HG02885 (cell line): ENCODE measurements around the gene VILL.

Experiments
- ATAC-seq: cut with Tn5 transposase; IDR thresholded peaks from one replicate; pipeline ENCODE4 v1.9.1; 2021; ENCODE audit warnings: mild to moderate bottlenecking; ENCODE audit not compliant: unreplicated experiment, poor library complexity

Gene VILL

DNA sequence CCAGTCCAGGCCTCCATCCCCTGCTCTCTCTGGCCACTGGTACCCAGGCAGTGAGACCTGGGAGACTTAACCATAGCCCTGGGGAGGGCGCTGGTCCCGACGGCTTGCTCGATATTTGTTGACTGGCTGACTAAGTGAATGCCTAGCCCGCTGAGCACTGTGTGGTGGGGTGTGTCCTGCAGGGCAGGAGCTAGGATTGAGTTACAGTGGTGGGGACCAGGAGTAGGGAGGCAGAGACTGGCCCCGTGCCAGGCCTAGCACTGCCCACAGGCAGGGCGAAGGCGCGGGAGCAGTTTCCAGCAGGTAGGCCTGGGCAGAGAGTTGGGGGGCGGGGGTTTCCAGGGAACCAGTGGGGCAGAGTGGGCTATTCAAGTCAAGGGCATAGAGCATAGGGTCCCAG lies at the start of gene VILL:
TSS of gene VILL (plus strand) at position 260 of the 400 bp plus-strand sequence. CDS start 2,887 bp downstream, outside the sequence.
- ATAC-seq = no peak

DNA sequence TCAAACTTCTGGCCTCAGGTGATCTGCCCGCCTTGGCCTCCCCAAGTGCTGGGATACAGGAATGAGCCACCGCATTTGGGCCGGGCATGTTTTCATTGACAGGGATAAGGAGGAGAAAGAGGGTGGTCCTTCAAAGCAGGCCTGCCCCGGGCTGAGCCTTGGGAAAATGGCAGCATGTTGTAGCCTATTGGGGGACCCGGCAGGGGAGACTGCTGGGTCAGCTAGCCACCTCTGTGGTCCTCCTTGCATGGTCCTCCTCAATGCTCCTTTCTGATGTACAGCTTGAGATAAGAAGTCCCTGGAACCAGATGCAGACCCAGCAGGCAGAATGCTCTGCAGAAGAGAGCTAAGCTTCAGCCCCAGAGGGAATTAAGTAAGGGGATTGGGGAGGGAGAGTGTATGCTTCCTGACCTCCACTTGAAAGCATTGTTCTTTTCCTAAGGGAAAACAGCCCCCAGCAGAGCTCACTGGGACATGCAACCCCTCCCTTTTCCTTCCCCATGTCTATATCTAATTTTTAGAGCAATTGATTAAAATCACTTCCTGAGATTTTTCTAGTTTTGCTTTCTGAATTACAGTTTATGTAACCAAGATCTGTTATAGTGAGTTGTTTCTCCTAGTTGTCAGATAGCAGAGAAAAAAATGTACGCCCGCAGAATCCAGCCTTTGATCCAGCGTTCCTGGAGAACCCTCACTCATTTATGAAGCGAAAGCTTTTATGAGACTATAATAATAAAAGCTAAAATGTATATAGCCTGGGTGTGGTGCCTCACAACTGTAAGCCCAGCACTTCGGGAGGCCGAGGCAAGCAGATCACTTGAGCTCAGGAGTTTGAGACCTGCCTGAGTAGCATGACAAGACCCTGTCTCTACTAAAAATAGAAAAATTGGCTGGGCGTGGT lies 48.7 kb upstream of the VILL start:
- no peak for ATAC-seq

DNA sequence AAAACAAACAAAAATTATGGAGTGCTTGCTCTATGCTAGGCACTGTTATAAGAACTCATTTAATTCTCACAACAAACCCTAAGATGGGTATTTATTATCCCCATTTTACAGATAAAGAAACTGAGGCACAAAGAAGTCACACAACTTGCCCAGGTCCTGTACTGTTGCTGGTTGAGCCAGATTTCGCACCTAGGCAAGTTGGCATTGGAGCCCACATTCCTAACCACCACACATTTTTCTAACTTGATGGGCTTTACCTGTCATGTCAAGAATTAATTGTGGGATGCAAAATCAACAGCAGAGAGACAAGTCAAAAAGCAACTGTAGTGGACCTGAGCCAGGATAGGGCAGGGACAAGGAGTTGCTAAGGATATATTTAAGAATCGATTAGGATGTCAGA lies 47.9 kb upstream of the VILL start:
- no peak for ATAC-seq

DNA sequence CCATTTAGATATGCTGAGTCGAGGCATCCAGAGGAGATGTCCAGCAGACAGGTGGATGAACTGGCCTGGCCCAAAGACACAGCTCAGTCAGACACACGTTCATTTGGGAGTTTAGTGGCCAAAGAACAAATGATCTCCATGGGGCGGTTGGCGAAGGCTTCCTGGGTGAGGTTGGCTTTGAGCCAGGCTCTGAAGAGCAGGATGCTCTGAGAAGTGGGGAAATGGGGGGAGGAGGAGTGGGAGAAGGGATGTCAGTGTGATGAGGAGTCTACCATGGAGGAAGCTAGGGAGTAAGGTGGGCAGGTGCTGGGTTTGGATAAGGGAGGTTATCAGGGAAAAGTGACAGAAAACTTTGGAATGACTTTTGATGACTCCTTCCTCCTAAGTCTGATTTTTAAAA lies 47.5 kb upstream of the VILL start:
- ATAC-seq = no peak

DNA sequence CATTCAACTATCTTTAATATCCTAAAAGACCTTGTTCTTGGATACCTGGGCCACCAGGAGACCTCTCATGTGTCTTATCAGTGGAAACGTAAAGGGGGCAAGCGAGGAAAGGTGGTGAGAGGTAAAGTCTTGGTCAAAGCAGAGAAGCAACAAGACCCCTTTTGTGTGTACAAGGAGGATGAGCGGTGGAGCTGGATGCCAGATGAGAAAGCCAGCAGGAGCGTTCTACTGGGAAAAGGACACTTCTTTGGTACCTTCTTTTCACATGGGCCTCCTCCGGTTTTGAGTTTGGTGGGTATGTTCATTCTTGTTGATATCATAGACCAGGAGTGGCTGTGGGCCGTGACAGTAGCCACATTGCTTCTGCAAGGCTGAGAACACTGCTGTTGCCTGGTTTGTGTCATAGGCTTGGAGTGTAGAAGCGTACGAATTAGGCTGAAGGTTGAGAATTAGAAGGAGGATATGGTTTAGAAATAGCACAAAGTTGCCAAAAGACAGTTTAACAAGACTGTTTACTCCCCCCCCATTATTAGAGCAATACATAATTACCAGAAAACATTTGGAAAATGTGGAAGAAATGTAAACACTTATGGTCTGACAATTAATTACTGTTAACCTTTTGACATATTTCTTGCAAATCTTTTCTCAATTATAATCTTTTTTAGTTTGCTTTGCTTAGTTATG lies 46.8 kb upstream of the VILL start:
- ATAC-seq = no peak

DNA sequence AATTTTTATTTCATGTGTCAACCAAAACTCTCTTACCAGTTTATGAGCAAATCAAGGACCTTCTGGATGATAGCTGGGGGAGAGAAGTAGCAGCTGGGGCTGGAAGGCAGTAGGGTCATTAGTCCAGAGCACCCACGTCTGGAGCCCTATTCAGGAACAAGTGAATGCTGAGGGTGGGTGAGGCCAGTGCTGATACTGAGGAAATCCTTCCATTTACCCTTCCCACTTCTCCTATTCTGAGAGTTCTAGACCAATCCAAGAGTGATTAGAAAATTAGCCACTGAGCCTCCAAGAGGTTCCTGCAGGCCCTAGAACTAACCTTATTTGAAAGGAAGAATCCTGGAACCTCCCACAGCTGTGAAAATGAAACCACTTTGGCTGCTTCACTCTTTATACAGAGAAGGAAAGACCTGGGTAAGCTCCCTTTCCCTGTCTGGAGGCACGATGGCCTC lies 46.2 kb upstream of the VILL start:
- no peak for ATAC-seq

DNA sequence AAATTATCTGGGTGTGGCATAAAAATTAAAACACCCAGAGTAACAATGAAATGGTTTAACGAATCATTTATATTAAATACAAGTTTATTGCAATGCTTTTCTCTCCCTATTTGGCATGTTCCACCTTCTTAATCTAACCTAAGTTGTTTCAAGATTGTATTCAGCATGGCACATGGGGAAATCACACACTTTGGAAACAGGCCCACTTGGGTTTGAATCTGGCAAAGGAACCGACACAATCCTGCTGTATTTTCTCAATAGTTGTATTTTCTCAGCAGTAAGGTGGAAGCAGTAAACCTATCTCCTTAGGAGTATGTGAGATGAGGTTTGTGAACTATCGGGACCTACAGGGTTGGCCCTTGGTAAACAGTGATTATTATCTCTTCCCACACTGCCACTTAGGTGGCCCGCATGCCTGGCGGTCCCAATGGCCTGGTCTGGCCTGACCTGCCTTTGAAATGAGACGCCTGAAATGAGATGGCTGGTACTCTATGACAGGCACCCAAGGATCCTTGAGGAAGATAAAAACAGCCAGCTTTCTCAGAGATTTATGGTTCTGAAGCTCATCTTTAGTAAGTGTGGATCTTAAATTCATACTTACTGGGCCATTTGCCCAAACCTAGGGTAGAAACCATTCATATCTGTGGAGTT lies 45.3 kb upstream of the VILL start:
- no peak for ATAC-seq

DNA sequence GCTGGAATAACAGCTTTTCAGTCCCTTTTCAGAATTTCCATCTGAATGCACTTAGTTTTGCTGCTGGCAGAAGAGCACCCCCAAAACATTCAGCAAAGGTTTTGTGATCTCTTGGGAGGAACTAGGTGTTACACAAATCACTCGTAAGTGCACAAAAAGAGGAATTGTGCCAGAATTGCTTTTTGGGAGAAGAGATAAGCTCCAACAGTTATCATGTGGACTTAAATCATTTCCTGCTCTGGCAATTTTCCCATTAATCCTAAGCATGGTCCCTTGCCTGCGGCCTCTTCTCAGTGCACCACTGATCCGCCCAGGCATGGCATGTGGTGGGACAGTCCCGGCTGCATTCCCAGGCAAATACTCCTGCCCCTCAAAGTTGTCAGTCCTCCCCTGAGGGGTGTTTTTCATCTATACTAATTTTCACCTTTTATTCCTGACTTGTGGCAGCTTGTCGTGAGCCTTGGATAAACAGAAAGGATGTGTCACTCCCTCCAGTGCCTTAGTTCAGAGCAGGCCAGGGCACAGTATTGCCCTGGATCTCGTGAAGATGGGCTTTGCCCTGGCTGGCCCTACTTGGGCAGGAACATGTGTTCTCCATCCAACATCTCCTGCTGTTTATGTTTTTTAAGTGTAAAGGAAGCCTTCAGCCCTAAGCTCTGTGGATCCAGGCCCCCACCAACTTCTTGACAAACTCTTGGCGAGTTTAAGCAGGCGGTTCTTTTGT lies 44.6 kb upstream of the VILL start:
- ATAC-seq = no peak

DNA sequence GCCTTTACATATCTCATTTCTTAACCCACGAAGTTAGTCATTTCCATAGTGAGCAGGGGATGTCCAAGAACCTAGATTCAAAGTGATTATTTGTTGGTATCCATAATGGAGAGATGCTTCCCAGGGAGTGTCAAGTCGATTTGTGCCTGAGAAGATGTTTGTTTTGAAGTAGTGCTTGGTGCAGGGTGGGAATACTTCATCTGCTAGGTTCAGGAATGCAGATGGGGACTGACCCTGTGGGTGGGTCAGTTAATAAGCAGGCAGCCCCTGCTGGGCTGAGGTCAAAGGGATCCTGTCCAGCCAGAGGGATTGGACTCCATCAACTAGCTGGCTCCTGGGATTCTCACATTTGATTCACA lies 44.1 kb upstream of the VILL start:
- no peak for ATAC-seq

DNA sequence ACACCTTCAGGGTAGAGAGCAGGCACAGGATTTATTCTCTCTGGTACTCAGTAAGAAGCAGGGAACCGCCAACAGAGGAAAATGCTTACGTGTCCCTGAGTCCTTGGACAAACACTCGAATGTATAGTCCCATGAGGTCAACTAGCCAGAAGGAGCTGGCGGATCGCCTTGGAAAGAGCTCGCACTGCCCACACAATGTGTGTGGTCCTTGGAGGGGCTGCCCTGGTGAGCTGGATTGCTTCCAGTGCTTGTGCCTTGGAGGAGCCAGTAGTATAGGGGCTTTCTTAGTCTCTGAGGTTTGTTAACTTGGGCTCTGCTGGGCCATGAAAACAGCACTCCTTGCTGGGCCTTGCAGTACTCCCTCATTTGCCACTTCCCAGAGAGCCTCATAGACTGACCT lies 40.7 kb upstream of the VILL start:
- ATAC-seq = no peak

DNA sequence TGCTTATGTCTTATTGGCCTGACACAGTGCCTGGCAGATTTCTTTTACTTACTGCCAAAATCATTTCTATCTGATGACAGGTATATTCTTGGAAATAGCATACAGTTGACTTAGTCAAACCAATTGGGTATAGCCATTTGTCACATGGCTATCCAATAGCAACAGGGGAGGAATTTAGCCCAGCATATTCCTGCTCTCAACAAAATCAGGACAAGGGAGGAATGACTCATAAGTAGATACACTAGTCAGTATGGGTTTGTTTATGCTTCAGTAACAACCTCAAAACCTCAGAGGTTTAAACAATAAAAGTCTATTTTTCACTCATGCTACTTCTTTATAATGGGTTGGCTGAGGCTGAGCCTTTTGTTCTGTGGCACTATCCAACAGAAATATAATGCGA lies 38.0 kb upstream of the VILL start:
- ATAC-seq = no peak

DNA sequence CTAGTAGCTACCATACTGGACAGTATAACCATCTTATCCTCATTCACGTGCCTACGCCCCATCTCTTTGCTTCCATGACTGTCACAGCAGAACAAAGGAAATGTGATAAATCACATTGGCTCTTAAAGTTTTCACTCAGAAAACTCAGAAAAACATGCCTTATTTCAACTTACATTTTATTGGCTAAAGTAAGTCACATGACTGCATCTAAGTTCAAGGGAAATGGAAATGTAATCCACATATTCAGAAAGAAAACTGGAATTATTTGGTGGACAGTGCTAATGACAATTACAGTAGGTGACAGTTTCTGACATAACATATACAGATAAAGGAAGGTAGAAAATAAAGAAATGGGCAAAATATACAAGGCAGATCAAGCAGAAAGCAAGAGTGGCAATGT lies 37.4 kb upstream of the VILL start:
- no peak for ATAC-seq

DNA sequence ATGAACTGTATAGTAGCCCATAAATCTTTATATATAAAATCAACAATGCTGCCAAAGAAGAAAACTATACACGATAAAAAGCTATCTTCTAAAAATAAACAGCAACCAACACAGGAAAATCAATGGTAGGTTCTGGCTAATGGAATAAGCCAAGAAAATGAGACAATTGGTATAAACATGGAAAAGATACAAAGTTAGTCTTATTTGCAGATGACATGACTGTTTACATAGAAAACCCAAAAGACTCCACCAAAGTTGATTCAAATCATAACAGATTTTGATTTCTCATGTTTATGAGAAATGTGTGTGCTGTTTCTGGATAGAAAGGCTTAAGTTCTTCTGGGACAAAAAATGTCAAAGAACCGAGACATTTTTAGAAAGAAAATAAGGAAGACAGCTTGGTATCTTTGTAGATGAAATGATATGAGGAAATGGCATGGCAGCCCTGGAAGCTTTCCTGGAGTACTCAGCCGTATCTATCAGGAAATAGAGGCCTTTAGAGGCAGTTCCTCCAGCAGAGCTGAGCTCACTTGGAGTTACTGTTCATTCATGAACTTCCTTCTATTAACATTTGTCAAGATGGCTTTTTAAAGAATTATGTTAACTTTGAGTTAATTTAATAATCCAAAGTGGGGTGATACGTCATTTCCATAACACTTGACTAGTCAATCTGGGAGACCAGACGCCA lies 36.7 kb upstream of the VILL start:
- no peak for ATAC-seq

DNA sequence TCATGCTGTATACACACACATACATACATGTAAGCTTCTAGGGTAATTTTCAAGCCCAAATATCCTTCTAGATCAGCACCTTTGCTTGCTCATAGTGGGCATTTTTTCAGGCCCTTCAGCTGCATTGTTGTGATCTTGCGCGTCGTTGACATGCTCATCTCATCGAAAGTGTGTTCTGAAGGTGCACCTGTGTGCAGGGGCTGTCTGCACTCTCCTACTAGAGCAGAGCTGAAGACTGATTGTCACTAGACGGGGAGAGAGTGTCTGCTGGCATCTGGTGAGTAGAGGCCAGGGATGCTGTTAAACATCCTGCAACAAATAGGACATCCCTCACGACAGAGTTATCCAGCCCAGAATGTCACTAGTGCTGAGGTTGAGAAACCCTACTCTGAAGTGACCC lies 35.7 kb upstream of the VILL start:
- ATAC-seq = no peak

DNA sequence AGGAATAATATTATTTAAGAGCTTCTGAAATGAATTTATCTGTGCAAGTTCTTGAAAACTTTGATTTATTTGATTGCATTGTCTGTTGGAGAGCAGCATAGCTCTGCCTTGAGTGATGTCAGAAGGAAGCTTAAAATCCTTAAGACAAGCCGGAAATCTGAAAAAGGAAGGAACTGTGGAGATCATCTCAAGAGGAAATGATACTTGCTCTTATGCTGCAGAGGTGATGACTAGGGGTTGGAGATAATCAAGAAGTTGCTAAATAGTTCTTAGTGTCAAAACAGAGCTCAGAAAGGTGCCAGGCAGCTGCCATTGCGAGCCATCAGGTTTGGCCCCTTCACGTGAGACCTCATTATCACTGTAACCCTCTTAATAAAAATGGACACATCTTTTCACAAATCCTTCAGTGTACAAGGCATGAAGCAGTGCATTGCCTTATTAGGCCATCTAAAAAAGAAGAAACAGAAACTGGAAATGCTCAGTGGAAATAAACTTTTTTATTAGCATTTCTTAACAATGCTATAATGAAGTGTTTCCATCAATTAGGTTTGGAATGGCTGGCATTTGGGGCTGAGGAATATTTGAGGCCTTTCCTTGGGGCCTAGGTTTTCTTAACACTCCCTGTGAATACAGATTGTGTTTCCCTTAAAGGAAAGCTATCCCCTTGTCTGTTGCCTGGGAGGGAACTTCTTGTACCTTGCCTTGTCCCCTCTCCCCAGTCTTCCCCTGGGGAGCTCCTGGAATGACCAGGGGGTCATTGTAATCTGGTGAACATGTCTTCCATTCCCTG lies 34.5 kb upstream of the VILL start:
- ATAC-seq = no peak

DNA sequence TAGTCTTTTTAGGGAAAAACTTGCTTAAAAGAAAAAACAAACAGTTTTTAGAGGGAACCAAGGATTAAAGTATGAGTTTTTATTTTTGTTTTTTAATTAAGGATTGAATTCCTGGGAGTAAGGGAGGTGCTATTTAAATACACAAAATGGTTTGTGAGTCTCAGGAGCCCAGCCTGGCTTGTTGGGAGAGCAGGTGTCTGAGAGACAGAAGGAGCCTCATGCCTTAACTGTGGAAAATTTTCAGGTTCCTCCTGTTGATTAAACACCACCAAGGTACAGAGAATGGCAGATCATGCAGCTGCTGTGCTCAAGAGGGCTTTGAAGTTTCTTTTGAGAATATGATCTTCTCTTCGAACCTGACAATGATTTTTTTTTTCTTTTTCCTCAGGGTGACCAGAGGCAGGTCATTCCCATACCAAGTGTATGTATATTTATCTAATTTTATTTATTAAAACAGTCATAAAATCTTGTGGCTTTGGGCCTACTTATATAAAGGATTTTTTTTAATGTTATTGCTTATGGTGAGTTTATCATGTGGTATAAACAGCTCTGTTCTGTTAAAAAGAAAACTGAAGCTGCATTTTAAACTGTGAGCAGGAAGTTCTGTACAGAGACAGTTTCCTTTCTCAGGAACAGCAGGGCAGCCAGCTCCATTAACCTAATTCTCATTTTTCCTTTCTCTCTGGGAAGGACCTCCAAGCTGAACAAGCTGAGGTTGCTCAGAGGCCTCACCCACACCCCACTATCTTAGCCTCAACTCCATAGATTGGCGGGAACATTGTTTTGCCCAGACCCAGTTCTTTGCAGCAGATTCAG lies 33.7 kb upstream of the VILL start:
- no peak for ATAC-seq

DNA sequence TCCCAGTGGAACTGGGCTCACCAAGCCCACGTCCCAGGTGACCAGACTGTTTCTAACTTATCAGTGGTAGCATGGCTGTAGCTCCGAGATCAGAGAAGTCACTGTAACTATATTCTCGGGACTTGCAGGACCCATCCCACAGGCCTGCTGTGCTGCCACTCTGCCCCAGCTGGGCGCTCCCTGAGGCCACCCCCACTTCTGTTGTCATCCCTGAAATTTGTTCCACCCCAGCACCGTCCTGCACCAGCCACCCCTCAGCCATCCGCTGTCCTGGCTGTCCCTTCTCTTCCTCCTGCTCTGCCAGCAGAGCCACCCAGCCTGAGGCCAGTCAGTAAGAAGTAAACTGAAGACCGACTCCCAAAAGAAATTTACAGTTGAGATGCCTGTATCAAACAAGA lies 33.0 kb upstream of the VILL start:
- no peak for ATAC-seq

DNA sequence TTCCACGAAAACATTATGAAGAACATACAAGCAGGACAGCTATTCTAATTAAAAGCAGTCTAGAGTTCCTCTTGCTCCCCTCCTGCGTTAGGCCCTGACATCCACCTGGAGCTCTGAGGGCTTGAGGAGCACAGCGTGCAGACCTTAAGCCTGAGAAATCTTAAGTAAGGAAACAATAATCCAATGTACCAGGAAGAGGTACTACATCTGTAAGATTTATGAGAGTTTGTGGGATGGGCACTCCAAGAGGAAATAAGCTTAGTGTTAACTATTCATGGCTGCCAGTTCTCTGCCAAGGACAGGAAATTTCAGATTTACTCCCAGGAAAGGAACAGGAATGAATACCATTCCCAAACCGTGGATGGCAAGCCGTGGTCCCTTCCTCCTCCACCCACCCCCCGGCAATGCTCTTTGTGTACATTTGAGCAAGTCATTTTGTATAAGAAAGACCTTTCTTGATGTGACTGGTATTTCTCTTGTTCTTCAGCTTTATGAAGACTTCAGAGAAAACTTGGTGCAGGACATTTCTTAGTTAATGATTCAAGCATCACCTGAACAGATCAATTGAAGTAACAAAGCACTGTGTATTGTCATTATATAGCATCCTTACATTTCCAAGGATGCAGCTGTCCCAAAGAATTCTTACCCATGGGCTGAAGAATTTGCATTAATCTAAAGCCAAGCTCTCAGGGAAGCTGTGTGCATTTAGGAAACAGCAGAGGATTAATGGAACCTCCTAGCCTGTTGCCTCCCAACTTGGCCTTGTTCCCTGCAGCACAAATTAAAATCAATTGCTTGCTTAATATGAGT lies 28.8 kb upstream of the VILL start:
- no peak for ATAC-seq
